Endothelial cell of umbilical vein (primary cell): ENCODE measurements around the gene ARMH1.

ENCODE experiments used
- EZH2 ChIP-seq: IDR thresholded peaks from 2 replicates; pipeline ENCODE4 v1.6.1; 2012; ENCODE audit warnings: borderline replicate concordance, low read depth, mild to moderate bottlenecking, moderate library complexity, low read length, inconsistent platforms; ENCODE audit not compliant: severe bottlenecking
- FOS ChIP-seq: IDR thresholded peaks from 2 replicates; pipeline ENCODE4 v1.6.1; 2011; ENCODE audit warnings: mild to moderate bottlenecking, low read length, moderate library complexity, borderline replicate concordance; ENCODE audit not compliant: insufficient read depth
- JUN ChIP-seq: IDR thresholded peaks from 2 replicates; pipeline ENCODE4 v1.6.1; 2011; ENCODE audit warnings: borderline replicate concordance, low read depth; ENCODE audit not compliant: insufficient read length, insufficient read depth
- MYC ChIP-seq: IDR thresholded peaks from one replicate; pipeline ENCODE4 v1.6.1; 2011; ENCODE audit warnings: mild to moderate bottlenecking, low read depth, low read length
- POLR2A ChIP-seq: IDR thresholded peaks from 2 replicates; pipeline ENCODE4 v1.6.1; 2012; ENCODE audit warnings: low read depth, mild to moderate bottlenecking, control low read depth, low read length
- POLR2AphosphoS5 ChIP-seq: IDR thresholded peaks from 2 replicates; pipeline ENCODE4 v1.6.1; 2012; ENCODE audit warnings: low read depth, mild to moderate bottlenecking, control low read depth, low read length, moderate library complexity; ENCODE audit not compliant: insufficient read depth
- TF ChIP-seq, protein P1 (sequence below), 2 donors: IDR thresholded peaks; 1 replicate in 1 of 2; 2 replicates in 1 of 2; pipeline ENCODE4 v1.5.1; 2011; ENCODE audit warnings: low read length in 2 of 2, mild to moderate bottlenecking in 2 of 2, moderate library complexity in 2 of 2, control low read depth in 1 of 2, inconsistent platforms in 1 of 2, low read depth in 1 of 2; ENCODE audit not compliant: insufficient read depth in 1 of 2; ENCODE audit errors: extremely low read depth in 1 of 2
- TF ChIP-seq, protein P2 (sequence below): IDR thresholded peaks from 2 replicates; pipeline ENCODE4 v1.6.1; 2011; ENCODE audit not compliant: insufficient read depth, insufficient read length

DNA sequence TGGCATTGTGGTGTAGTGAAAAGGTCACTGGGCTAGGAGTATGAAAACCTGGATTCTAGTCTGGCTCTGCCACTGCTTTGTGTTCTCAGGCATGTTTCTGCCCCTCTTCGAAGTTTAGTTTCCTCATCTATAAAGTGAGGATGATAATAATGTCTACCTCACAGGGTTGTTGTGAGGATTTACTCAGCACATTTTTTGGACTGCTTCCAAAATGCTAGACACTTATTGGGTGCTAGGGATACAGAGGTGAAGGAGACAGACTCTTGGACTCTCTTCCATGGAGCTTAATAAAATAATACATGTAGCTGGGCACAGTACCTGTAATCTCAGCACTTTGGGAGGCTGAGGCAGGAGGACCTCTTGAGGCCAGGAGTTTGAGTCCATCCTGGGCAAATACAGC is 68.7 kb downstream of the ARMH1 start:
- TF ChIP-seq, protein P1, sequence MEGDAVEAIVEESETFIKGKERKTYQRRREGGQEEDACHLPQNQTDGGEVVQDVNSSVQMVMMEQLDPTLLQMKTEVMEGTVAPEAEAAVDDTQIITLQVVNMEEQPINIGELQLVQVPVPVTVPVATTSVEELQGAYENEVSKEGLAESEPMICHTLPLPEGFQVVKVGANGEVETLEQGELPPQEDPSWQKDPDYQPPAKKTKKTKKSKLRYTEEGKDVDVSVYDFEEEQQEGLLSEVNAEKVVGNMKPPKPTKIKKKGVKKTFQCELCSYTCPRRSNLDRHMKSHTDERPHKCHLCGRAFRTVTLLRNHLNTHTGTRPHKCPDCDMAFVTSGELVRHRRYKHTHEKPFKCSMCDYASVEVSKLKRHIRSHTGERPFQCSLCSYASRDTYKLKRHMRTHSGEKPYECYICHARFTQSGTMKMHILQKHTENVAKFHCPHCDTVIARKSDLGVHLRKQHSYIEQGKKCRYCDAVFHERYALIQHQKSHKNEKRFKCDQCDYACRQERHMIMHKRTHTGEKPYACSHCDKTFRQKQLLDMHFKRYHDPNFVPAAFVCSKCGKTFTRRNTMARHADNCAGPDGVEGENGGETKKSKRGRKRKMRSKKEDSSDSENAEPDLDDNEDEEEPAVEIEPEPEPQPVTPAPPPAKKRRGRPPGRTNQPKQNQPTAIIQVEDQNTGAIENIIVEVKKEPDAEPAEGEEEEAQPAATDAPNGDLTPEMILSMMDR (IDR thresholded peaks at IDR 0.05; ENCODE audit: extremely low read depth in 1 of 2, insufficient read depth in 1 of 2, low read depth in 1 of 2, low read length in 2 of 2), result no peak
- TF ChIP-seq POLR2A (no peak), FOS (no peak), POLR2AphosphoS5 (no peak), JUN (no peak), EZH2 (no peak), MYC (no peak)
- TF ChIP-seq, protein P2, sequence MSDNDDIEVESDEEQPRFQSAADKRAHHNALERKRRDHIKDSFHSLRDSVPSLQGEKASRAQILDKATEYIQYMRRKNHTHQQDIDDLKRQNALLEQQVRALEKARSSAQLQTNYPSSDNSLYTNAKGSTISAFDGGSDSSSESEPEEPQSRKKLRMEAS, result no peak
